Measurements from ENCODE around the gene PWP2. TPM values are rescaled to one million over a fixed set of nuclear protein-coding genes. Genes with fewer than 3 reads are reported as not detected.
"Not testable (repeated sequence)": the region's sequence is repeated elsewhere in the genome, so short reads cannot be mapped to it uniquely, and the experiment has no call there.

Gene PWP2
- total RNA-seq, 1 experiment from 2014 or later = 34.0 TPM

- in situ Hi-C loops (cut with HindIII; ENCODE audit: low sequenced_read_pairs); DNase-seq (ENCODE audit: low spot score): not testable (repeated sequence)
Observed at GRCh38 chr21:44113702-44114371, 6.6 kb downstream of the PWP2 start.

- in situ Hi-C loops (cut with HindIII; ENCODE audit: low sequenced_read_pairs); DNase-seq (ENCODE audit: low spot score): not testable (repeated sequence)
Observed at GRCh38 chr21:44122131-44122530, 14.9 kb downstream of the PWP2 start.

- DNase-seq (ENCODE audit: low spot score); in situ Hi-C loops (cut with HindIII; ENCODE audit: low sequenced_read_pairs): not testable (repeated sequence)
Observed at GRCh38 chr21:44127827-44128226, 20.6 kb downstream of the PWP2 start.

- in situ Hi-C loops (cut with HindIII; ENCODE audit: low sequenced_read_pairs); DNase-seq (ENCODE audit: low spot score): not testable (repeated sequence)
Observed at GRCh38 chr21:44133715-44134057, 26.5 kb downstream of the PWP2 start.

- DNase-seq (ENCODE audit: low spot score); in situ Hi-C loops (cut with HindIII; ENCODE audit: low sequenced_read_pairs): not testable (repeated sequence)
Observed at GRCh38 chr21:44134732-44135131, 27.5 kb downstream of the PWP2 start.

GRCh38 chr21:44138039-44138438, 30.8 kb downstream of the PWP2 start:
- DNase-seq (ENCODE audit: low spot score); in situ Hi-C loops (cut with HindIII; ENCODE audit: low sequenced_read_pairs): not testable (repeated sequence)

- DNase-seq (ENCODE audit: low spot score); in situ Hi-C loops (cut with HindIII; ENCODE audit: low sequenced_read_pairs): not testable (repeated sequence)
Observed at GRCh38 chr21:44139787-44140551, 32.8 kb downstream of the PWP2 start.

- in situ Hi-C loops (cut with HindIII; ENCODE audit: low sequenced_read_pairs); DNase-seq (ENCODE audit: low spot score): not testable (repeated sequence)
Observed at GRCh38 chr21:44140552-44140932, 33.3 kb downstream of the PWP2 start.

GRCh38 chr21:44142470-44142869, 35.3 kb downstream of the PWP2 start:
- DNase-seq (ENCODE audit: low spot score); in situ Hi-C loops (cut with HindIII; ENCODE audit: low sequenced_read_pairs): not testable (repeated sequence)

GRCh38 chr21:44143380-44143779, 36.2 kb downstream of the PWP2 start:
- DNase-seq (ENCODE audit: low spot score); in situ Hi-C loops (cut with HindIII; ENCODE audit: low sequenced_read_pairs): not testable (repeated sequence)

- DNase-seq (ENCODE audit: low spot score); in situ Hi-C loops (cut with HindIII; ENCODE audit: low sequenced_read_pairs): not testable (repeated sequence)
Observed at GRCh38 chr21:44143996-44144395, 36.8 kb downstream of the PWP2 start.

GRCh38 chr21:44144784-44145602, 37.8 kb downstream of the PWP2 start:
- in situ Hi-C loops (cut with HindIII; ENCODE audit: low sequenced_read_pairs); DNase-seq (ENCODE audit: low spot score): not testable (repeated sequence)

- in situ Hi-C loops (cut with HindIII; ENCODE audit: low sequenced_read_pairs); DNase-seq (ENCODE audit: low spot score): not testable (repeated sequence)
Observed at GRCh38 chr21:44145616-44146015, 38.4 kb downstream of the PWP2 start.

GRCh38 chr21:44147108-44147507, 39.9 kb downstream of the PWP2 start:
- in situ Hi-C loops (cut with HindIII; ENCODE audit: low sequenced_read_pairs); DNase-seq (ENCODE audit: low spot score): not testable (repeated sequence)

GRCh38 chr21:44150255-44150654, 43.1 kb downstream of the PWP2 start:
- DNase-seq (ENCODE audit: low spot score); in situ Hi-C loops (cut with HindIII; ENCODE audit: low sequenced_read_pairs): not testable (repeated sequence)

- DNase-seq (ENCODE audit: low spot score); in situ Hi-C loops (cut with HindIII; ENCODE audit: low sequenced_read_pairs): not testable (repeated sequence)
Observed at GRCh38 chr21:44153214-44153888, 46.2 kb downstream of the PWP2 start.

GRCh38 chr21:44153889-44154228, 46.7 kb downstream of the PWP2 start:
- in situ Hi-C loops (cut with HindIII; ENCODE audit: low sequenced_read_pairs); DNase-seq (ENCODE audit: low spot score): not testable (repeated sequence)

GRCh38 chr21:44154816-44155230, 47.6 kb downstream of the PWP2 start:
- in situ Hi-C loops (cut with HindIII; ENCODE audit: low sequenced_read_pairs); DNase-seq (ENCODE audit: low spot score): not testable (repeated sequence)

All from G401 (cell line).